ENCODE measurements around the gene PRKN. TPM values are rescaled to one million over a fixed set of nuclear protein-coding genes. Genes with fewer than 3 reads are reported as not detected.

Gene PRKN
- total RNA-seq, 1 donor from 2014 or later, result 1.3 TPM

GRCh38 chr6:161830866-161831616 is 896.5 kb downstream of the PRKN start:
- DNase-seq (ENCODE audit: low read depth), result no peak
- Histone ChIP-seq H3K9me3 (ENCODE audit: insufficient read depth, low read depth, low read length) (no peaks in the 10 kb centered on the region), H3K79me2 (ENCODE audit: insufficient read depth, low read length) (no peaks in the 10 kb centered on the region)

GRCh38 chr6:161829291-161829729 is 898.3 kb downstream of the PRKN start:
- DNase-seq (ENCODE audit: low read depth) (no peak), FAIRE-seq (no peak)
- H3K27me3 Mint-ChIP-seq (ENCODE audit: low read depth, unreplicated experiment), result peaks cover 12% of the 10 kb centered on the region
- no peaks in the 10 kb centered on the region for H3K9me3 Mint-ChIP-seq (ENCODE audit: unreplicated experiment)
- no peak overlapping the region for H3K9ac ChIP-seq (ENCODE audit: low read length)
- no peak overlapping the region for H3K27ac ChIP-seq (ENCODE audit: low read depth, low read length)
- H3K4me2 ChIP-seq (ENCODE audit: low read length), result no peak overlapping the region
- no peaks in the 10 kb centered on the region for H3K36me3 ChIP-seq (ENCODE audit: insufficient read depth, low read length)
- no peaks in the 10 kb centered on the region for H3K27me3 ChIP-seq (ENCODE audit: insufficient read depth, low read length)
- H2AFZ ChIP-seq (ENCODE audit: low read depth, low read length), result no peak overlapping the region
- H3K9me3 ChIP-seq (ENCODE audit: insufficient read depth, low read depth, low read length), result no peaks in the 10 kb centered on the region
- H4K20me1 ChIP-seq (ENCODE audit: insufficient read depth, low read length), result no peaks in the 10 kb centered on the region
- TF ChIP-seq EZH2 (IDR thresholded peaks at IDR 0.05; ENCODE audit: insufficient read depth, low read length), result no peak
- TF ChIP-seq, protein P1, sequence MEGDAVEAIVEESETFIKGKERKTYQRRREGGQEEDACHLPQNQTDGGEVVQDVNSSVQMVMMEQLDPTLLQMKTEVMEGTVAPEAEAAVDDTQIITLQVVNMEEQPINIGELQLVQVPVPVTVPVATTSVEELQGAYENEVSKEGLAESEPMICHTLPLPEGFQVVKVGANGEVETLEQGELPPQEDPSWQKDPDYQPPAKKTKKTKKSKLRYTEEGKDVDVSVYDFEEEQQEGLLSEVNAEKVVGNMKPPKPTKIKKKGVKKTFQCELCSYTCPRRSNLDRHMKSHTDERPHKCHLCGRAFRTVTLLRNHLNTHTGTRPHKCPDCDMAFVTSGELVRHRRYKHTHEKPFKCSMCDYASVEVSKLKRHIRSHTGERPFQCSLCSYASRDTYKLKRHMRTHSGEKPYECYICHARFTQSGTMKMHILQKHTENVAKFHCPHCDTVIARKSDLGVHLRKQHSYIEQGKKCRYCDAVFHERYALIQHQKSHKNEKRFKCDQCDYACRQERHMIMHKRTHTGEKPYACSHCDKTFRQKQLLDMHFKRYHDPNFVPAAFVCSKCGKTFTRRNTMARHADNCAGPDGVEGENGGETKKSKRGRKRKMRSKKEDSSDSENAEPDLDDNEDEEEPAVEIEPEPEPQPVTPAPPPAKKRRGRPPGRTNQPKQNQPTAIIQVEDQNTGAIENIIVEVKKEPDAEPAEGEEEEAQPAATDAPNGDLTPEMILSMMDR (IDR thresholded peaks at IDR 0.05; ENCODE audit: insufficient read depth, low read depth, low read length), result no peak
- H3K4me3 ChIP-seq (ENCODE audit: insufficient read depth, low read depth, low read length), result no peak overlapping the region
- H3K79me2 ChIP-seq (ENCODE audit: insufficient read depth, low read length), result no peaks in the 10 kb centered on the region
- peaks cover 4% of the 10 kb centered on the region for H3K4me1 ChIP-seq (ENCODE audit: insufficient read depth, low read length)
- no peak overlapping the region for H3K27ac Mint-ChIP-seq (ENCODE audit: unreplicated experiment)
- no peaks in the 10 kb centered on the region for H3K4me1 Mint-ChIP-seq (ENCODE audit: low read depth, unreplicated experiment)
- H3K4me3 Mint-ChIP-seq (ENCODE audit: unreplicated experiment), result no peak overlapping the region
- no peaks in the 10 kb centered on the region for H3K36me3 Mint-ChIP-seq (ENCODE audit: low read depth, unreplicated experiment)

More at GRCh38 chr6:161830866-161831616, 896.5 kb downstream of the PRKN start:
- H3K36me3 ChIP-seq (ENCODE audit: insufficient read depth, low read length), result no peaks in the 10 kb centered on the region
- peaks cover 15% of the 10 kb centered on the region for H3K27me3 Mint-ChIP-seq (ENCODE audit: low read depth, unreplicated experiment)
- H3K27ac ChIP-seq (ENCODE audit: low read depth, low read length), result no peak overlapping the region
- H3K4me1 Mint-ChIP-seq (ENCODE audit: low read depth, unreplicated experiment), result no peaks in the 10 kb centered on the region
- no peak overlapping the region for H3K4me2 ChIP-seq (ENCODE audit: low read length)
- H3K9ac ChIP-seq (ENCODE audit: low read length), result no peak overlapping the region
- no peak for FAIRE-seq
- TF ChIP-seq EZH2 (IDR thresholded peaks at IDR 0.05; ENCODE audit: insufficient read depth, low read length), result no peak
- TF ChIP-seq, protein P1 (IDR thresholded peaks at IDR 0.05; ENCODE audit: insufficient read depth, low read depth, low read length), result no peak
- H3K4me1 ChIP-seq (ENCODE audit: insufficient read depth, low read length), result peaks cover 4% of the 10 kb centered on the region
- H3K4me3 Mint-ChIP-seq (ENCODE audit: unreplicated experiment), result no peak overlapping the region
- H3K36me3 Mint-ChIP-seq (ENCODE audit: low read depth, unreplicated experiment), result no peaks in the 10 kb centered on the region
- no peak overlapping the region for H3K27ac Mint-ChIP-seq (ENCODE audit: unreplicated experiment)
- no peak overlapping the region for H3K4me3 ChIP-seq (ENCODE audit: insufficient read depth, low read depth, low read length)
- H2AFZ ChIP-seq (ENCODE audit: low read depth, low read length), result no peak overlapping the region
- H3K27me3 ChIP-seq (ENCODE audit: insufficient read depth, low read length), result no peaks in the 10 kb centered on the region
- H3K9me3 Mint-ChIP-seq (ENCODE audit: unreplicated experiment), result no peaks in the 10 kb centered on the region
- H4K20me1 ChIP-seq (ENCODE audit: insufficient read depth, low read length), result no peaks in the 10 kb centered on the region

DNA sequence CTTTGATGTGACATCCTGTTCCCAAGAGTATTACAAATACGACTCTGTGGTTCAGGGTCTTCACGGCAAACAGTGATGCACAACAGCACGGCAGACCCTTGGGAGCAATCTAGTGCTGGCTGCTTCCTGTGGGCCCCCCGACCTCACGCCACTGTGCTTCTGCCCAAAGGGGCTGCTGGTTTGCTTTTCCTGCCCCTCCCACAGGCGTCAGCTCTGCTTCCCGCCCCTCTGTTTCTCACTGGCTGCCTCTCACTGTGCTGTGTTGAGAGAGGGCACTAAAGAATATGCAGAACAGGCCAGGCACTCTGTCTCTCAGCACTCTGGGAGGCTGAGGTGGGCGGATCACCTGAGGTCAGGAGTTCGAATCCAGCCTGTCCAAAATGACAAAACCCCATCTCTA is 899.2 kb downstream of the PRKN start:
- H3K9me3 ChIP-seq (ENCODE audit: insufficient read depth, low read depth, low read length), result no peaks in the 10 kb centered on the region
- H3K4me3 ChIP-seq (ENCODE audit: insufficient read depth, low read depth, low read length), result no peak overlapping the region
- no peaks in the 10 kb centered on the region for H3K36me3 ChIP-seq (ENCODE audit: insufficient read depth, low read length)
- Mint-ChIP-seq H3K27me3 (ENCODE audit: low read depth, unreplicated experiment) (peaks cover 7% of the 10 kb centered on the region), H3K4me1 (ENCODE audit: low read depth, unreplicated experiment) (no peaks in the 10 kb centered on the region), H3K36me3 (ENCODE audit: low read depth, unreplicated experiment) (no peaks in the 10 kb centered on the region), H3K4me3 (ENCODE audit: unreplicated experiment) (no peak overlapping the region), H3K27ac (ENCODE audit: unreplicated experiment) (no peak overlapping the region), H3K9me3 (ENCODE audit: unreplicated experiment) (no peaks in the 10 kb centered on the region)
- no peak overlapping the region for H2AFZ ChIP-seq (ENCODE audit: low read depth, low read length)
- H3K79me2 ChIP-seq (ENCODE audit: insufficient read depth, low read length), result no peaks in the 10 kb centered on the region
- H4K20me1 ChIP-seq (ENCODE audit: insufficient read depth, low read length), result no peaks in the 10 kb centered on the region
- no peak for FAIRE-seq
- no peak overlapping the region for H3K9ac ChIP-seq (ENCODE audit: low read length)
- H3K27ac ChIP-seq (ENCODE audit: low read depth, low read length), result no peak overlapping the region
- no peak overlapping the region for H3K4me2 ChIP-seq (ENCODE audit: low read length)
- peaks cover 4% of the 10 kb centered on the region for H3K4me1 ChIP-seq (ENCODE audit: insufficient read depth, low read length)
- DNase-seq (ENCODE audit: low read depth), result no peak
- no peaks in the 10 kb centered on the region for H3K27me3 ChIP-seq (ENCODE audit: insufficient read depth, low read length)
- TF ChIP-seq EZH2 (IDR thresholded peaks at IDR 0.05; ENCODE audit: insufficient read depth, low read length), result no peak
- TF ChIP-seq, protein P1 (IDR thresholded peaks at IDR 0.05; ENCODE audit: insufficient read depth, low read depth, low read length), result no peak
